Body of pancreas (tissue), 4 donors: ENCODE data around the gene PCDHGA4.
"Not testable (repeated sequence)": the region's sequence is repeated elsewhere in the genome, so short reads cannot be mapped to it uniquely, and the experiment has no call there.

Experiments
- CTCF ChIP-seq, 7 experiments: fragments of 450-650 bp in 4 of 7; fragments of 200-600 bp in 3 of 7; sonication (generic) in 3 of 7; IDR thresholded peaks; one replicate each; pipeline ENCODE4 v1.5.1; 2016 to 2019; ENCODE audit warnings: antibody characterized with exemption in 7 of 7
- POLR2A ChIP-seq, 3 donors: fragments of 450-650 bp; IDR thresholded peaks; one replicate each; pipeline ENCODE4 v1.6.1; 2016; ENCODE audit warnings: antibody characterized with exemption in 3 of 3, mild to moderate bottlenecking in 2 of 3

- not testable (repeated sequence) for TF ChIP-seq CTCF, POLR2A (IDR thresholded peaks at IDR 0.05)
Measured at GRCh38 chr5:141340781-141341354, 14.0 kb upstream of the PCDHGA4 start.
